Measurements from ENCODE around the gene ZACN.
"Not testable (repeated sequence)": the region's sequence is repeated elsewhere in the genome, so short reads cannot be mapped to it uniquely, and the experiment has no call there.

ZACN gene

DNA sequence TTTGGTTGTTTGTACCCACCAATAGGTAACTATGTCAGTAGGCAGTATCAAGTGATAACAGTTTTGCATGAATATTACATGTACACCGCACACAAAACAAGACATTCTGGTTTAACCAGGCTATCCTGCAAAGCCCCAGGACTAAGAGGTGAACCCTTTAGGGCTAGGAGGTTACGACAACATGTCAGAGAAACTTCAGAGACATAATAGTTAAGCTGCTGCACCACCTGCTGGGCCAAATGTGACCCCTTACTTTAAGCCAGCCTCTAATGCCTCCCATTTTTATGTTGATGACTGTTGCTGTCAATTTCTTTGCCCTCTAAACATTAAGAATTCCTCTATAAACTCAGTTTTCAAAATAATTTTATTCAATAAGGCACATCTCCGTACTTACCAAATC lies 22.1 kb upstream of the ZACN start:
- DNase-seq = no peak

DNA sequence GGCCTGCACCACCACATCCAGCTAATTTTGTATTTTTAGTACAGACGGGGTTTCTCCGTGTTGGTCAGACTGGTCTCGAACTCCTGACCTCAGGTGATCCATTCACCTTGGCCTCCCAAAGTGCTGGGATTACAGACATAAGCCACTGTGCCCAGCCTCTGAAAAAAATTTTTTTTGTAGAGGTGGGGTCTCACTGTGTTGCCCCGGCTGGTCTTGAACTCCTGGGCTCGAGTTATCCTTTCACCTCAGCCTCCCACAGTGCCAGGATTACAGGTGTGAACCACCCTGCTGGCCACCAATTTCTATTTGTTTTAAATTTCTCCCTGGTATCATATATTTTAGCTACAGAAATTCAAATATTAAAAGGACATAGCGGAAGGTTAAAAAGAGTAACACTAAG lies 20.7 kb upstream of the ZACN start:
- DNase-seq = not testable (repeated sequence)

DNA sequence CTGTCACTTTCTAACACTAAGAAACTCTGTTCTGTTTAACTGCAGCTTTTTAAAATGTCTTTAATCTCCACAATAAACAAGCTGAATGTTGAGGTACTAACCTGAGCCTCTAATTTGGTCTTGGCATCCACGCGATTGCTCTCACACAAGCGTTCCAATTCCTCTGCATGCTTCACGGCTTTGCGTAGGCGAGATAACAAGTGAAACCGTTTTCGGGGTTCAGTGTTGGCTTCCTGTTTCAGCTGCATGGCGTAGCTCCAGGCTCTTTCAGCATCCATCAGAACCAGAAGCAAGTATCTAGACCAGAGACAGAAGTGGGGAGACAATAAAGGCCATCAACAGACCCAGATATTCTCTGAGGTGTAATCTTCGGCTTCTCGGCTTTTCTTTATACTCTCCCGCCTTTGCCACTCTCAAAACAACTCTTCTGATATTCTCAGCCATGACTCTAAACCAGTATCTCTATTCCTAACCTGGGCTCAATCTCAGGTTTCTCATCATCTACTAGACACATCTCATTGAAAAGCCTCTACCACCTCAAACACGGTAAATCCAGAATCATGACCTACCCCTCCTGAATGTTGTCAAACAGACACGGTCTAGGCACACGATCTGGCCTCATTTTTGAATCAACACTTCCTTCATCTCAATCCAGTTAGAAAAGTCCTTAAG lies 15.0 kb upstream of the ZACN start:
- DNase-seq = no peak

DNA sequence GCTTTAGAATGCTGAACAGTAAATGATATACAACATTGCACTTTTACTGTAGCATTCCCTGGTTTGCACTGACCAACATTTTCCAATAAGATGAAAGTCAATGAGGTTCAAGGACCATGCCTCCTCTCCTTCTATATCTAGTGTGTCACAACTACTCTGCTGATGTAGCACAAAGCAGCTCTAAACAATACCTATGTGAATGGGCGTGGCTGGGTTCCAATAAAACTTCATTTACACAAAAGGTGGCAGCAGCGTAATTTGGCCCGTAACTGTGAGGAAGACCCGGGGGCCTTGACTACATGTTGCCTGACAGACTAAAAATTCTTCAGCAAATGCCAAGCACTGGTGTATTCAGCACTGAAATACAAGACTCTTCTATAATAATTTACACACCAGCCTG lies 13.2 kb upstream of the ZACN start:
- no peak for DNase-seq

DNA sequence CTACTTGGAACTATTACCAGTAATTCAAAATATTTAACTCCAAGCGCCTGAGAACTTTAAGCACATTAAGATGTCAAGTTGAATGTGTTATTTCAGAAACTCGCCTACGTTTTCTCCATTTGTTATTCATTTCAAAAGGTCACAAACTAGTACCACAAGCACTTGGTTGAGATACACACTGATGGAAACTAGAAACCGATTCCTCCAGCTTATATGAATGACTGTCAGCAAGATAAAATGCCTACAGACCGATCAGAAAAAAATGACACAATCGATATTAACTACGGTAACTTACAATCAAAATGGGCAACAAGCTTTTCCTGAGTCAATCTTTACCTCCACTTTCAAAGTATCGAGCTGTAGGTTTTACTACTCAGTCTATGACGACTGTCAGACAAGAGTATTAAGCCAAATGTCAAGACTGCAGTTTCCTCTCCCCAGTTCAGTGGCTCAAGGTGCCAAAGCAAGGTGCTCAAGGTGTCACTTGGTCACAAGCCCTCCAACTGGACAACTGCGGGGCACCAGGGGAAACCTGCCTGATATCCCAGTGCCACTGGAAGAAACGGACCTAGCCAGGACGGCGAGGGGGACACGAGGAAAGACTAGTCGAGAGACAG lies 7.3 kb upstream of the ZACN start:
- DNase-seq = no peak

DNA sequence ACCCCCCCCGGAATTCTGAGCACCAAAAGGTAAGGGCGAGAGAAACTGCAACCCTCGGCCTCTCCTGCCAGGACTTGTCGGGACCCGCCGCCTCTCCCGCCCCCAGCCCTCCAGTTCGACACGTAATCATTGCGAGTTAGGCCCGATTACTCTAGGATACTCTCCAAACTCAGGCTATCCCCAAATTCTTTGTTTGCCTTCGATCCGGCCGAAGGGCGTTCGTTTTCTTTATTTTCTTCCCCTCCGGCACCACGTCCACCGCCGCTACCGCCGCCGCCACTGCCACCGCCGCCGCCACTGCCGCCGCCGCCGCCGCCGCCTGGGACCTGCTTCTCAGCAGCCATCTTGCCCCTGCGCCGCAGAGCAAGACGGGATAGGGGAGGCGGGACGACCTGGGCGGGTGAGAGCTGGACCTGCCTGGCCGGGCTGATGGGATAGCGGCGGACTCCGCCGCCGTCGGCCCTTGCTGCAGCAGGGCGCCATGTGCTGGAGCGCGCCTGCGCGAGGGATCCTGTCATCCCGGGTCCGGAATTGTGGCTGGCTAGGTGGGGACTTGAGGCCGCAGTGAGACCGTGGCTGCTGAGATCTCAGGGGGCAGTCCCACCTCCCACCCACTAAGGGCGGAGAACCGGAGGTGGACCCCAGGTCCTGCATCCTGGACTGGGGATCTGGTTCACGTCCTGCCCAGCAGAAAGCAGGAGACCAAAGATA lies 6.7 kb upstream of the ZACN start, which contains the start of gene SRP68:
SRP68 (minus strand) TSS at position 370 of the 711 bp plus-strand sequence; CDS start at position 344, 26 bp downstream.
- DNase-seq = peak; percentile 72 to 74

DNA sequence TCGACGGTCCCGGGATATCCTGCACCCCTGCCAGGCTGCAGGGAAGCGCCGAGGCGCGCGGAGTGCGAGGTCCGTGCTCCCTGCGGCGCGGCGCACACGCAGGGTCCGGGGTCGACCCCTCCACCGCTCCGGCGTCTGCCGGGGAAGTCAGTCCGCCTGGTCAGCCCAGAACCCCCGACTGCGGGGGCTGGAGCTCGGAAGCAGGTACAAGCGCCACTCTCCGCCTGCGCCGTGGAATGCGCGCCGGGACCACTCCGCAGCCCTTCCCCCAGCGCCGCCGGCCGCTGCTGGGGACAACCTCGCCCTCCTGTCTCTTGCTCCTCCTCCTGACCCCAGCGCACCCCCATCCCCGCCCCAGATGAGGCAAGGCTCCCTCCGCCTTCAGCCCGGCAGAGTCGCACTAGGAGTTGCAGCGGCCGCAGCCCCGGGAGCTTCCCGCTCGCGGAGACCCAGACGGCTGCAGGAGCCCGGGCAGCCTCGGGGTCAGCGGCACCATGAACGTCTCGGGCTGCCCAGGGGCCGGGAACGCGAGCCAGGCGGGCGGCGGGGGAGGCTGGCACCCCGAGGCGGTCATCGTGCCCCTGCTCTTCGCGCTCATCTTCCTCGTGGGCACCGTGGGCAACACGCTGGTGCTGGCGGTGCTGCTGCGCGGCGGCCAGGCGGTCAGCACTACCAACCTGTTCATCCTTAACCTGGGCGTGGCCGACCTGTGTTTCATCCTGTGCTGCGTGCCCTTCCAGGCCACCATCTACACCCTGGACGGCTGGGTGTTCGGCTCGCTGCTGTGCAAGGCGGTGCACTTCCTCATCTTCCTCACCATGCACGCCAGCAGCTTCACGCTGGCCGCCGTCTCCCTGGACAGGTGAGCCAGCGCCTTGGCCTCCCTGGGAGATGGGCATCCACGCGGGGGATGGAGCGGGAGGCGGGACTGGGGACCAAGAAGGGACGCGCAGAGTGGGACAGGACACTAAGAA lies 4.3 kb upstream of the ZACN start, which contains the start of gene GALR2:
GALR2 (plus strand) TSS at position 392 of the 974 bp plus-strand sequence; CDS start at position 495, 103 bp downstream.
- DNase-seq = no peak

DNA sequence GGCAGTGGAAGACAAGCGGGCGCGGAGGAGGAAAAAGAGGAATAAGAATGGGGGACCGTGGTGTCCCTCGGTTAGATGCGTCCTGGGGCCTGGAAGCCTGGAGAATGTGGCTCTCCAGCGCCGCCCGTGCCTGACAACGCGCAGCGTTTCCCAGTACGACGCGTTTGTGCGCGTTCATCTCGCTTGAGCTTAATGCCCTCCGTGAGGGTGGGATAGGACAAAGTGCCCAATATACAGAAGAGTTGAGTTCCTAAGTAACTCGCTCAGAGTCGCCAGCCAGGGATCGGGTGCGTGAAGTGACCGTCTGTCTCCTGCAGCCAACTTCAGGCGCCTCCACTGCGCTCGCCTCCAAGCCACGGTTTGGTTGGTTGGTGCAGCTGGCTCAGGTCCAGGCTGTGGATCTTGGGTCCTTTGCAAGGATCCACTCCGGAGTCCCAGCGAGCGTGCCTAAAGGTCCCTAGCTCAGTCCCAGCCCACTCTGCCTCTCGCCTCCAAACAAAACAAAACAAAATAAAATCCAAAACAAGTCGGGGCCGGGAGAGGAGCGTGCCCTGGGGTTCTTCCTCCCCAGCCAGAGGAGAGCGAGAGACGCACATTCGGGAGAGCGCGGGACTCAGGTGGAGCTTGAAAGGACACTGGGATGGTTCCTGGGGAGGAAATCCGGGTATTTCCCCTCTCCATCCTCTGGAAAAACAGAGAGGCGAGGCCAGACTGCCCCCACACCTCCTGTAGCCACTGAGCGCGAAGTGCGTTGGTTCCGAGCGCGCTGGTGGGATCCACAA lies 3.4 kb upstream of the ZACN start:
- no peak for DNase-seq

DNA sequence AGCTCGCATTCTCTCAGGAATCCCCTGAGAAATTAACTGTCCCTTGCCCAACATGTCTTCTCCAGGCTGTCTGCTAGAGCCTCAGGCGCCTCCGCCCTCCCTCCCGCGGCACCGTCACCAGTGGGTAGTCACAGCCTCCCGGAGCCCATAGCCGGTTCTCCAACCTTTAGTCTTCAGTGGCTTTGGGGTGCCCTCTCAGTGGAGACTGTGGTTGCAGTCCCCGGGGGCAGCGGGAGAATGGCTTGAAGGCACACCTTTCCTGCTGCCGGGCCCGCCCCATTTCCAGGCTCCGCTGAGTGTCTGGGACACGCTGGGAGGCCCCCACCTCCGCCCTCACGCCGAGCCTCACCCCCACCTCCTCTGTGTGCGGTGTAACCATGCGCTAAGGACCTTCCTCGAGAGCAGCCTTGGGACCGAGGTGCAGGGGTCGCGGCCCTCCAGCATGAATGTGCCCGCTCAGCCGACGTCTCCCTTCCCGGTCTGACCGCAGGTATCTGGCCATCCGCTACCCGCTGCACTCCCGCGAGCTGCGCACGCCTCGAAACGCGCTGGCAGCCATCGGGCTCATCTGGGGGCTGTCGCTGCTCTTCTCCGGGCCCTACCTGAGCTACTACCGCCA lies 2.7 kb upstream of the ZACN start:
- no peak for DNase-seq

DNA sequence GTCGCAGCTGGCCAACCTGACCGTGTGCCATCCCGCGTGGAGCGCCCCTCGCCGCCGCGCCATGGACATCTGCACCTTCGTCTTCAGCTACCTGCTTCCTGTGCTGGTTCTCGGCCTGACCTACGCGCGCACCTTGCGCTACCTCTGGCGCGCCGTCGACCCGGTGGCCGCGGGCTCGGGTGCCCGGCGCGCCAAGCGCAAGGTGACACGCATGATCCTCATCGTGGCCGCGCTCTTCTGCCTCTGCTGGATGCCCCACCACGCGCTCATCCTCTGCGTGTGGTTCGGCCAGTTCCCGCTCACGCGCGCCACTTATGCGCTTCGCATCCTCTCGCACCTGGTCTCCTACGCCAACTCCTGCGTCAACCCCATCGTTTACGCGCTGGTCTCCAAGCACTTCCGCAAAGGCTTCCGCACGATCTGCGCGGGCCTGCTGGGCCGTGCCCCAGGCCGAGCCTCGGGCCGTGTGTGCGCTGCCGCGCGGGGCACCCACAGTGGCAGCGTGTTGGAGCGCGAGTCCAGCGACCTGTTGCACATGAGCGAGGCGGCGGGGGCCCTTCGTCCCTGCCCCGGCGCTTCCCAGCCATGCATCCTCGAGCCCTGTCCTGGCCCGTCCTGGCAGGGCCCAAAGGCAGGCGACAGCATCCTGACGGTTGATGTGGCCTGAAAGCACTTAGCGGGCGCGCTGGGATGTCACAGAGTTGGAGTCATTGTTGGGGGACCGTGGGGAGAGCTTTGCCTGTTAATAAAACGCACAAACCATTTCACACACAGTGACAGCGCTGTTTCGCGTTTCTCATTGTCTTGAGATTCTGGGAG lies 2.0 kb upstream of the ZACN start:
- DNase-seq = no peak

DNA sequence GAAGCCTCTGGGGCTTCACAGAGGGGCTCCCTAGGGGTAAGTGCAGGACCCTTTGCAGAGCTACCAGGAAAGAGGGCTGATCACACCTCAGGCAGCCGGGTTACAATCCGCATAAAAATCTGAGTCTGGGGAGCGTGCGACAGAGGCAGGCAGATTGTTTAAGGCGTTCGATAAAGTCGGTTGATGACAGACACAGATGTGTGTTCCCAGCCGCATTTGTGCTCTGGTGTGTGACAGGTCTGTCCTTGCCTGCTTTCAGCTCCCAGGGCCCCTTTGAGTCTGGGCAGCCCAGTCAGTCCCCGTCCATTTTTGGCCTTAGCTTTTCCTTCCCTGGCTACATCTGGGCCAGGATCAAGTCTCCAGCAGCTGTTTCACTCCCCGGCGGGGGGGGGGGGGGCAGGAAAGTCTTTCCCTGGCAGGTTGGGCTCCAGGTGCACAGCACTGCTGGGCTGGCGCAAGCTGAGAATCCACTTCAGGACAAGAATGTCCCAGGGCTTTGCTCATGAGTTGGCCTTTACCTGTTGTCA lies 1.3 kb upstream of the ZACN start:
- no peak for DNase-seq

DNA sequence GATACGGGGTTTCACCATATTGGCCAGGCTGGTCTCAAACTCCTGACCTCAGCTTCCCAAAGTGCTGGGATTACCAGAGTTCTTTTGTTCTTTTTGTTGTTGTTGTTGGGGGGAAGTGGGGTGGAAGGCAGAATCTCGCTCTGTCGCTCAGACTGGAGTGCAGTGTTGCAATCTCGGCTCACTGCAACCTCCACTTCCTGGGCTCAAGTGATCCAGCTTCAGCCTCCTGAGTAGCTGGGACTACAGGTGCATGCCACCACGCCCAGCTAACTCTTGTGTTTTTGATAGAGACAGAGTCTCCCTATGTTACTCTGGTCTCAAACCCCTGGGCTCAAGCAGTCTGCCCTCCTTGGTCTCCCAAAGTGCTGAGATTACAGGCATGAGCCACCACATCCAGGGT lies 612 bp upstream of the ZACN start:
- not testable (repeated sequence) for DNase-seq

DNA sequence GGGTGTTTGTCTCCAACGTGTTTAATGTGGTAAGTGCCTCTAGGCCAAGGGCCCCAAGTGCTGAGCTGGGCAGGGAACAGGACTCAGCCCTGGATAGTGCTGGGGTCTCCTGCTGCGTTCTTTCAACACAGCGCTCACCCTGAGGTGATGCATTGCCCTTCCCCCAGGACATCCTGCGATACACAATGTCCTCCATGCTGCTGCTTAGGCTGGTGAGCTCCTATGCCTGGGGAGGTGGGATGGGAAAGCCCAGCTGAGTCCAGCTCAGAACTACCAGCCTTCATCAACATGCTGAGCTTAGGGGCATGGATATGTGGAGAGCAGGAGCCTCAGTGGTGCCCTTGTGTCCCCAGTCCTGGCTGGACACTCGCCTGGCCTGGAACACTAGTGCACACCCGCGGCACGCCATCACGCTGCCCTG lies 563 bp downstream of the ZACN start:
- no peak for DNase-seq

DNA sequence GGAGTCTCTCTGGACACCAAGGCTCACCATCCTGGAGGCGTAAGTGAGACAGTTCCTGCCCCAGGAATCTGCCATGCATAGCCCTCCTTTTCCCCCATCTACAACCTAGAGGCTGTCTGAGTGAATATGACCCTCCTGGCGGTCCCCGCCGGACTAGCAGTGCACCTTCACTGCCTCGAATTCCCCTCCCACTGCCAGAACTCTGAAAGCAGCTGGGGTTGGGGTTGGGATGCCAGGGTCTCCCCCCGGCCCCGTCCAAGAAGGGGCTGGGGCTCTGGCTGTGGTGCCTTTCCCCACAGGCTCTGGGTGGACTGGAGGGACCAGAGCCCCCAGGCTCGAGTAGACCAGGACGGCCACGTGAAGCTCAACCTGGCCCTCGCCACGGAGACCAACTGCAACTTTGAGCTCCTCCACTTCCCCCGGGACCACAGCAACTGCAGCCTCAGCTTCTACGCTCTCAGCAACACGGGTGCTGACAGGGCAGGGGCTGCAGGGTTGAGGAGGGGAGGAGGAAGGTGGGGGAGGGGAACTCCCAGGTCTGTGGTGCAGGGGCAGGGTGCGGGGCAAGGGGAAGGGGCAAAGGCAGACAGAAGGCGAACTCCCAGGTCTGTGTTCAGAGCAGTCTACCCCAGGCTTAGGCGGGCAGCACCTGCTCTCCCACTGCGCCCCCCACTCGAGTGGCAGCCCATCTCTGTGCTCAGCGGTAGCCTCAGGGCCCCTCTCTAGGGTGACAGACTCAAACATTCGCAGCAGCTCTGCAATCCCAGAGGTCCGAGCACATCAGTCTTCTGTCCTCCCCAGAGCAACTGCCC lies 1.2 kb downstream of the ZACN start:
- DNase-seq = no peak

DNA sequence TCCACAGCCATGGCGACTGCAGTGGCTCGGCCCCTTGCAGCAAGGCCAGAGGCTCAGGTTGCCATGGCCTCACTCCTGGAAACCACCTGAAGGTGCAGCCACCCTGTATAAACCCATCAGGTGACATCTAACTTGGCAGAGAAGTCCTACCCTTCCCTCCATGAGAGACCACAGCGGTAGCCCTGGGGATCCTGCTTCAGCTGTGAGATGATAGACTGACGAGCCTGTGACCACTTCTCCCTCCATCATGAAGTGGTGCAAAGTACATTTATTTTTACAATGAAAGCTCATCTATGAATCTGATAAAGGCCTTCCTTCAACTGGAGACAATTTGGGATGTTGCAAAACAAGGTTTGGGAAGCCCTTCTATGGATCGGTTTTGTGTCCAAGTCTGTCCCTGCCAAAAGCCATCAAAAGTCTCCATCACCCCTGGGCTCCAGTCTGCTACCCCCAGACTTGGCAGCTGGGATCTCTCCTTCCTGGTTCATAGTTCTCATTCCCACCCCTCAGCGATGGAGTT lies 1.8 kb downstream of the ZACN start:
- DNase-seq = no peak

DNA sequence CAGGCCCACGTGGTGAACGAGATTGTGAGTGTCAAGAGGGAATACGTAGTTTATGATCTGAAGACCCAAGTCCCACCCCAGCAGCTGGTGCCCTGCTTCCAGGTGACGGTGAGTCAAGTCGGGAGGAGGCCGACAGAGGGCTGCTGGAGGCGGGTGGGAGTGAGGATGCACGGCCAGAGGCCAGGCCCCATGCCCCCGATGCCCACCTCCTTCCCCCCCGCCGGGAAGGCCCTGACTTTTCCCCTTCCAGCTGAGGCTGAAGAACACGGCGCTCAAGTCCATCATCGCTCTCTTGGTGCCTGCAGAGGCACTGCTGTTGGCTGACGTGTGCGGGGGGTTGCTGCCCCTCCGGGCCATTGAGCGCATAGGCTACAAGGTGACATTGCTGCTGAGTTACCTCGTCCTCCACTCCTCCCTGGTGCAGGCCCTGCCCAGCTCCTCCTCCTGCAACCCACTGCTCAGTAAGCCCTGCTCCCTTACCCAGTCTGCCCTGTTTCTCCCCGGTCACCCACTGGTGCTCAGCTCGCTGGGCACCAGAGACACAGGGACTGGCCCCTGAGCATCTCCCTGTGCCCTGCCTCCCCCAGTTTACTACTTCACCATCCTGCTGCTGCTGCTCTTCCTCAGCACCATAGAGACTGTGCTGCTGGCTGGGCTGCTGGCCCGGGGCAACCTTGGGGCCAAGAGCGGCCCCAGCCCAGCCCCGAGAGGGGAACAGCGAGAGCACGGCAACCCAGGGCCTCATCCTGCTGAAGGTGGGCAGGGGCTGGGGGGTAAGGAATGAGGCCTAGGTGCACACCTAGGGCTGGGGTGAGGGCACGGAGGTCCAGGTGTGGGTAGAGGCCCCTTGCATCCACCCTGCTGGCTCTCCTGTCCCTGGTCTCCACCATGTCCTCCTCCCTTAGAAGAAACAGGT lies 2.6 kb downstream of the ZACN start:
- DNase-seq = no peak

DNA sequence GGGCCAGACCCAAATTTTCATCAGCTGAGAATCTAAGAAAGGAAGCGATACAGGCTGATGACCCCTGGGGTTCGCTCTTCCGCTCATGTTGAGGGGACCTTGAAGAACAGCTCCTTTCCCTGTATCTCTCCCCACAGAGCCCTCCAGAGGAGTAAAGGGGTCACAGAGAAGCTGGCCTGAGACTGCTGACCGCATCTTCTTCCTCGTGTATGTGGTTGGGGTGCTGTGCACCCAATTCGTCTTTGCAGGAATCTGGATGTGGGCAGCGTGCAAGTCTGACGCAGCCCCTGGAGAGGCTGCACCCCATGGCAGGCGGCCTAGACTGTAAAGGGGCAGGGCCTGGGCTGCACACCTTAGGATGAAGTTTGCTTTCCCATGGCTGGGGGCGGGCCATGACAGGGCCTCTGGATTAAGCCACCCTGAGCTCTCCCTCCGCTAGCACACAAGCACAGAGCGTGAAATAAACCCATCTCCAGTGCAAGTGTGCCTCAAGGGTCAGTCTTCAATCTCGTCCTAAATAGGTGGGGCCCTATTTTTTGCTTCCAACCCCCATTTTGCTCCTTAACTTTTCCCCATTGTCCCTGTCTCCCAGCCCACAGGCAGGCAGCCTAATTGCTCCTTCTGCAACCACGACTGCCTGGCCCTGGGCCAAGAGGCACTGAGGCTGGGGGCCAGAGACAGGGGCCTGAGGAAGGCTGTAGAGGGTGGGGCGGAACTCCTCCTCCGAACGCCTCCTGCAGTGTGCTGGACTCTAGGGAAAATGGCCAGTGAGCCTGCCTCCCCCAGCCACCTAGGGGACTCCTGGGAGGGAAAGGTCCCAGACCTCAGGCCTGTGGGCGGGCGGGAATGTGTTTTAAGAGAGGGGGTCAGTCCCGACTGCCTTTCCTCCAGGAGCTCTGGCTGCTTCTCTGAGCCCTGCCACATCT lies 3.6 kb downstream of the ZACN start:
- DNase-seq = no peak

Measured in cerebellar nuclear complex (tissue), 1 donor.